ENCODE data around the gene TNFRSF6B. TPM values are rescaled to one million over a fixed set of nuclear protein-coding genes. Genes with fewer than 3 reads are reported as not detected.
"Not testable (repeated sequence)": the region's sequence is repeated elsewhere in the genome, so short reads cannot be mapped to it uniquely, and the experiment has no call there.

The TNFRSF6B gene
- total and polyA plus RNA-seq, 2 donors (not counting 3 experiments of a cell fraction or from before 2014, with no cell fraction given) = 0.69 to 11.3 TPM

GRCh38 chr20:63668351-63668750, 28.1 kb upstream of the TNFRSF6B start:
- no peaks in the 10 kb centered on the region for H3K9me3 ChIP-seq (replicated peaks; ENCODE audit: control insufficient read depth, insufficient read depth, low read length)
- CTCF ChIA-PET = interaction anchor here (2.1 kb wide), 1 partner anchor 10 kb away, joined by 7 read pairs; the partner anchor contains the start of gene RTEL1
- H3K36me3 ChIP-seq (ENCODE audit: control insufficient read depth in 2 of 2, extremely low read depth in 1 of 2, insufficient read depth in 2 of 2, low read length in 2 of 2) = peaks cover 2 to 28% of the 10 kb centered on the region in 2 experiments
- no peak overlapping the region for H3K9ac ChIP-seq (replicated peaks; ENCODE audit: extremely low read depth, insufficient read depth, low read length)
- H3K27ac ChIP-seq (ENCODE audit: insufficient read depth, low read depth, low read length) = no peak overlapping the region
- H3K27me3 ChIP-seq (ENCODE audit: control insufficient read depth in 2 of 2, insufficient read depth in 2 of 2, low read length in 2 of 2) = no peaks in the 10 kb centered on the region
- POLR2A ChIA-PET = no interaction called here
- DNase-seq (ENCODE audit: low read depth, low spot score) (no peak), FAIRE-seq (no peak)
- no TSS peak for BruUV-seq (replicated peaks)
- no peak overlapping the region for H2AFZ ChIP-seq (ENCODE audit: low read depth, low read length)
- H3K79me2 ChIP-seq (ENCODE audit: control insufficient read depth, insufficient read depth, low read length) = peaks cover 3% of the 10 kb centered on the region
- H3K9me1 ChIP-seq (replicated peaks; ENCODE audit: control insufficient read depth, extremely low read depth, insufficient read depth, low read length) = no peaks in the 10 kb centered on the region
- H3K4me2 ChIP-seq (ENCODE audit: insufficient read depth, low read length) = no peak overlapping the region
- no peaks in the 10 kb centered on the region for H3K4me1 ChIP-seq (ENCODE audit: control insufficient read depth, extremely low read depth, insufficient read depth, low read length)
- no peaks in the 10 kb centered on the region for H4K20me1 ChIP-seq (replicated peaks; ENCODE audit: control insufficient read depth, extremely low read depth, insufficient read depth, low read length)
- intact Hi-C loops (cut with micrococcal nuclease) (no loop called here), dilution Hi-C loops (cut with MboI; ENCODE audit: extremely low pct_ligation_motif_present, low sequenced_read_pairs) (no loop called here)
- TF ChIP-seq FOS (IDR thresholded peaks at IDR 0.05; ENCODE audit: borderline replicate concordance, insufficient read depth, low read length) (no peak), JUN (IDR thresholded peaks at IDR 0.05; ENCODE audit: borderline replicate concordance, insufficient read depth, insufficient read length, low read depth) (no peak), EZH2 (IDR thresholded peaks at IDR 0.05; ENCODE audit: borderline replicate concordance, low read depth, low read length, severe bottlenecking) (no peak), MYC (IDR thresholded peaks at IDR 0.05; ENCODE audit: low read depth, low read length) (no peak), POLR2AphosphoS5 (IDR thresholded peaks at IDR 0.05; ENCODE audit: insufficient read depth, low read depth, low read length) (no peak), CTCF (IDR thresholded peaks at IDR 0.05; ENCODE audit: extremely low read depth in 1 of 2, insufficient read depth in 1 of 2, low read depth in 1 of 2, low read length in 2 of 2) (no peak)
- TF ChIP-seq, protein P1, sequence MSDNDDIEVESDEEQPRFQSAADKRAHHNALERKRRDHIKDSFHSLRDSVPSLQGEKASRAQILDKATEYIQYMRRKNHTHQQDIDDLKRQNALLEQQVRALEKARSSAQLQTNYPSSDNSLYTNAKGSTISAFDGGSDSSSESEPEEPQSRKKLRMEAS (IDR thresholded peaks at IDR 0.05; ENCODE audit: insufficient read depth, insufficient read length) = no peak
- H3K4me3 ChIP-seq (replicated peaks in 1 of 3; ENCODE audit: insufficient read depth in 1 of 3, low read depth in 1 of 3, low read length in 3 of 3) = no peak overlapping the region

GRCh38 chr20:63671695-63672094, 24.8 kb upstream of the TNFRSF6B start:
- H3K79me2 ChIP-seq (ENCODE audit: control insufficient read depth, insufficient read depth, low read length); POLR2A ChIA-PET; CTCF ChIA-PET; DNase-seq (ENCODE audit: low read depth, low spot score); BruUV-seq (replicated peaks); H3K27ac ChIP-seq (ENCODE audit: insufficient read depth, low read depth, low read length); H3K4me1 ChIP-seq (ENCODE audit: control insufficient read depth, extremely low read depth, insufficient read depth, low read length); H3K27me3 ChIP-seq (ENCODE audit: control insufficient read depth in 2 of 2, insufficient read depth in 2 of 2, low read length in 2 of 2); H3K4me3 ChIP-seq (replicated peaks in 1 of 3; ENCODE audit: insufficient read depth in 1 of 3, low read depth in 1 of 3, low read length in 3 of 3); FAIRE-seq; H3K9me3 ChIP-seq (replicated peaks; ENCODE audit: control insufficient read depth, insufficient read depth, low read length); H3K9ac ChIP-seq (replicated peaks; ENCODE audit: extremely low read depth, insufficient read depth, low read length); H3K9me1 ChIP-seq (replicated peaks; ENCODE audit: control insufficient read depth, extremely low read depth, insufficient read depth, low read length); H3K4me2 ChIP-seq (ENCODE audit: insufficient read depth, low read length); intact Hi-C loops (cut with micrococcal nuclease); dilution Hi-C loops (cut with MboI; ENCODE audit: extremely low pct_ligation_motif_present, low sequenced_read_pairs); H2AFZ ChIP-seq (ENCODE audit: low read depth, low read length); H4K20me1 ChIP-seq (replicated peaks; ENCODE audit: control insufficient read depth, extremely low read depth, insufficient read depth, low read length): not testable (repeated sequence)
- peaks cover 2 to 13% of the 10 kb centered on the region in 2 experiments for H3K36me3 ChIP-seq (ENCODE audit: control insufficient read depth in 2 of 2, extremely low read depth in 1 of 2, insufficient read depth in 2 of 2, low read length in 2 of 2)
